HG03066 (cell line): ENCODE results near the gene SUPT20HL2.
"Not testable (repeated sequence)": the region's sequence is repeated elsewhere in the genome, so short reads cannot be mapped to it uniquely, and the experiment has no call there.

ENCODE experiments used
- ATAC-seq: cut with Tn5 transposase; IDR thresholded peaks from one replicate; pipeline ENCODE4 v1.9.1; 2021; ENCODE audit warnings: low read depth; ENCODE audit not compliant: unreplicated experiment

SUPT20HL2 gene

DNA sequence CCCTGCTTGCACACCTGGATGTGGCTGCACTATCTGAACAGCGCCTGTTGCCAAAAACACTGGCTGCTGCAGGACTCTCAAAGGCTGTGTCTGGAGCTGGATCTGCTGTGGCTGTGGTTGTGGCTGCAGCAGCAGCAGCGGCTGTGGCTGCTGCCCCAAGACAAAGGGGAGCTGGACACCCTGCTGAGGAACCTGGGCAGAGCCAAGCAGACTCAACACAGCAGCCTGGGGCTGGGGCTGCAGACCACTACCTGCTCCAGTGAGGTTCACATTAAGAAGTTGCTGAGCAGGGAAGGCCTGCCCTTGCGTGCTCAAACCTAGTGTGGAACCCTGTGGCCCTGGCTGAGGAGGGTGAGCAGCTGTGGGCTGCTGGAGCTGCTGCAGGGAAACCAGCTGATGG lies 3.0 kb downstream of the SUPT20HL2 start:
- not testable (repeated sequence) for ATAC-seq

DNA sequence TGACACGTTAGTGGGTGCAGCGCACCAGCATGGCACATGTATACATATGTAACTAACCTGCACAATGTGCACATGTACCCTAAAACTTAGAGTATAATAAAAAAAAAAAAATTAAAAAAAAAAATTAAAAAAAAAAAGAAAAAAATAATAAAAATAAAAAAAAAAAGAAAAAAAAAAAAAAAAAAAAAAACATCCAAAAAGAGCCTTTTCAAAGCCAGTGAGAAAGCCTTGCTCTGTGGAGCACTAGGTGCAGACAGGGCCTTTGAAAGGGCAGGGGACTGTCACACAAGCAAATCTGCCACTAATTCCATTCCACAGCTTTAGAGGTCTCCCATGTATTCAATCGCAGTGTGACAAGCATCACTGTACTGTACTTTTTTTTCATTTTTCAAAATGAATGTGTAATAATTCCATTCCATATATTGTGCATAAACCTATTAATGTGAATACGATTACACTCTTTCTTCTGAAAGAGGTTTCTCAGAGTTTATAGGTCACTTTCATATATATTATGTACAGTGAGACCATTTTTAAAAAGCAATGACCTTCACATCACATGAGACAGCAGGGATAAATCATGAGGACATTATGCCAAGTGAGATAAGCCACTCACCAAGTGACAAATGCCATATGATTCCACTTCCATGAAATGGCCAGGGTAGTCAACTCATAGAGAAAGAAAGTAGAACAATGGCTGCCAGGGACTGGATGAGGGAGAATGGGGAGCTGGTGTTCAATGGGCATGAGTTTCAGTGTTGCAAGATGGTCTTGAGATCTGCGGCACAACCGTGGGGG lies 4.1 kb downstream of the SUPT20HL2 start:
- not testable (repeated sequence) for ATAC-seq

DNA sequence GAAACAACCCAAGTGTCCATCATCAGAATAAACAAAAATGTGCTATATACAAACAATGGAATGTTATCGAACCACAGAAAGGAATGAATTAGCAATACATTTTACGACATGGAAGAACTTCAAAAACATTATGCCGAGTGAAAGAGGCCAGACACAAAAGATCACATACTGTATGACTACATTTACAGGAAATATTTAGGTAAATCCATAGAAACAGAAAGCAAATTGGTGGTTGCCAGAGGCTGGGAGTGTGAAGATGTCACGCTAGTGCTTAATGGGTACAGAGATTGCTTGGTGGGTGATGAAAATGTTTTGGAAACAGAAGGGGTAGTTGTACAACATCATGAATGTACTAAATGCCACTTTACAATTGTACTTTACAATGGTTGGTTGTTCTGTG lies 5.1 kb downstream of the SUPT20HL2 start:
- not testable (repeated sequence) for ATAC-seq

DNA sequence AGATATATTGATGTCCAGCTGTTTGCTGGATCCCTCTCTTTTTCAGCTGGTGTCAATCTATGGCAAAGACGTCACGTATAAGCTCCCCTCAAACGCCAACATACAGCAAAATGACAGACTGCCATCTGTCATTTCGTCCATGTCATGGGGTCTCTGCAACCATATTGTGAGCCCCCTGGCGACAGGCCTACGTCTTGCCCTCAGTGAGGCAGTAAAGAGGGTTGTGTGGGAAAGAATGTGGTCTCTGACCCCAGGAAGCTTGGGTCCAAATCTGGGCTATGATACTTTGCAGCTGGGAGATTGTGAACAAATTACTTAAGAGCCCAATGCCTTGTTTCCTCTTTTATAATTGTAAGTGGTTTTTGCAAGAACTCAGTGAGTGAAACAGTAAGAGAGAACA lies 7.4 kb downstream of the SUPT20HL2 start:
- ATAC-seq, result no peak

DNA sequence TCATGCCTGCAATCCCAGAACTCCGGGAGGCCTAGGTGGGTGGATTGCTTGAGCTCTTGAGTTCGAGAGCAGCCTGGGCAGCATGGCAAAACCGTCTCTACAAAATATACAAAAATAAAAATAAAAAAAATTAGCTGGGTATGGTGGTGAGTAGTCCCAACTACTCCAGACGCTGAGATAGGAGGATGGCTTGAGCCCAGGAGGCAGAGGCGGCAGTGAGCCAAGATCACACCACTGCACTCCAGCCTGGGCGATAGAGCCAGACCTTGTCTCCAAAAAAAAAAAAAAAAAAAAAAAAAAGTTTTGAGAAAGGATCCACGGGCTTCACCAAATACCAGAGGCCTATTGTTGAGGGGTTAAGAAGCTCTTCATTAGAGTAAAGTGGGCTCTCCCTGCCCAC lies 8.0 kb downstream of the SUPT20HL2 start:
- ATAC-seq, result no peak

DNA sequence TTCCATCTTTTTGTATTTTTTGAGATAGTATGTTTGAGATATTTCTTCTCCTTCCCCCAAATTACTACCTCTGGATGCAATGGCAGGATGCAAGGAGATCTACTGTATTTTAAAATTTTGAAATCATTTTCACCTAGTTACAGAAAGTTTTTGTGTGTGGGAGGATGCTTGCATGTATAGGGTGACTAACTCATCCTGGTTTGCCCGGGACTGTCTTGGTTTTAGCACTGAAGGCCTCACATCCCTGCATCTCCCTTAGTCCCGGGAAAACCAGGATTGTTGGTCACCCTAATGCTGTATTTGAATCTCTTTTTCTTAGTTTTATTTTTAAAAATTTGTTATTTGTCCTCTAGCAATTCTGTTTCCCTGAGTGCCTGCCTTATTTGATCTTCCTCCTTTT lies 12.1 kb downstream of the SUPT20HL2 start:
- ATAC-seq, result no peak

DNA sequence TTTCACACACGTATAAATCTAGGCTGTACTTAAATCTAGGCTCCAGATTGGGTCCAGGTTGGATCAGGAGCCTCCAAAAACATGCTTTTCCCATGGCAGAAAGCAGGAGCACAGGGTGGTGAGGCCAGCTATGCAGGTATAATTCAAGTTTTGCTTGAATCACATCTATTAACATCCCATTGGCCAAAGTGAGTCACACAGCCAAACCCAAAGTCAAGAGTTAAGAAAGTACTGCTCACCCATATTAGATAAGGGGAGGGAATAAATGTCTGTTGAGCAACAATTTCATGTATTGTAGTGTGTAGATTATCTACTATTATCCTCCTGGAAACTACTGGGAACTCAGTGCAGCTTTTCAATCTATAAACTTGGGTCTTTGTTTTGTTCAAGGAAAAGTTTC lies 12.8 kb downstream of the SUPT20HL2 start:
- ATAC-seq, result no peak

DNA sequence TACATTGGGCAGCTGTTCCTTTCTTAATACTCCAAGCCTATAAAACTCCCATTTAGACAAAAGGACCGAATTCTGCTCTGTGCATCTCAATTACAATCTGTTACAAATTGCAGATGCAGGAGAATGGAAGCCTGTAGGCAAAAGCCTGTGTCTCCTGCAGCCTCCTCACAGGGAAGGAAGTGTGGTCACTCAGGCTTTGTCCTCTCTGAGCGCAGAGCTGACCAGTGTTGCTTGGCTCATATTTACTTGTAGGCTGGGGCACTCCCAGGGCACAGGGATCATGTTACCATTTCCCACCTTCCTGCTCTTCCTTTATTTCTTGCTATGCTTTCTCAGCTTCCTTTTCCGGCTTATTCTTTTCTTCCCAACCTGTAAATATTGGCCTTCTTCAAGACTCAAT lies 15.7 kb downstream of the SUPT20HL2 start:
- no peak for ATAC-seq

DNA sequence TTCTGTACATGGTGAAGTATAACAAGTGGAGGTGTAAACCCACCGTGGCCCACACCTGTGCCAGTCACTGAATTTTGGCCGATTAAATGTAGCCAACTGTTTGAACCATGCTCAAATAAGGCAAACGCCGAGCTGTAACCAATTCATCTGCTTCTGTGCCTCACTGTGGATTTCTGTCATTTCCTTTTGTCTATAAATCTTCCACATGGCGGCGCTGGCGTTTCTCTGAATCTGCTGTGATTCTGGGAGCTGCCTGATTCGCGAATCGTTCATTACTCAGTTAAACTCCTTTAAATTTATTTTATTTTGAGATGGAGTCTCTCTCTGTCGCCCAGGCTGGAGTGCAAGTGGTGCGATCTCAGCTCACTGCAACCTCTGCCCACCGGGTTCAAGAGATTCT lies 19.2 kb downstream of the SUPT20HL2 start:
- no peak for ATAC-seq

DNA sequence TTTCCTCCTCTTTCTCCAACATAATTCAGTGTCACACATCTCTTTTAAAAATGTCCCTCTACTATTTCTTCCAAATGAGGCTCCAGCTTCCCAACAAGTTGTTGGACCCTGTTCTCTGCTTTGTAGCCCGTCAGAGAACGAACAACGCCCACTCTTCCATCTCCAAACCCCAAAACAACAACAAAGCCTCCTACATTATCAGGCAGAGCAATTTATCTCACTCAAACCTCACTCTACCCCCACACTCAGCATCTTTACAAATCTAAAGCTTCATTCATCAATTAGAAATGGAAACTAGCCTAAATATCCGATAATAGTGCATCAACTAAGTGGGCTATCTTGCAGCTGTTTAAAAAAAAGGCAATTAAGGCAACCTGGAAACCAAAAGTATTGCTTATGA lies 20.5 kb downstream of the SUPT20HL2 start:
- no peak for ATAC-seq

DNA sequence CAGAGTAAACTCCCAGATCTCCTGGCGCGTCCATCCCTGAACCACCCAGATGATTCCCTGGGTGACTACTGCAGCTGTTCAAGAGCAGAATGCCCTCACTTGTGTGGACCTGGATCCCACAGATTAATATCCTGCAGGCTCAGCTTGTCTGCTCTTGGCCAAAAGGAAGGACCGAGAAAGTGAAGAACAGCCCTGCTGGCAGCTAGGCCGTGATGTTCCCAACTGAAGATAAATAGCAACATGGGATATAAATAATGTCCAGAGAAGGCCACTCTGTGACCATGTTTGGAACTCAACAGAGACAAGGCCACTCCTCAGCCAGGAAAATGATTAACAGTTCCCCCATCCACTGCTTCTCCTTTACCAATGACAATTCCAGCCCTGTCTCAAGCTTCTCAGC lies 21.5 kb downstream of the SUPT20HL2 start:
- ATAC-seq, result no peak

DNA sequence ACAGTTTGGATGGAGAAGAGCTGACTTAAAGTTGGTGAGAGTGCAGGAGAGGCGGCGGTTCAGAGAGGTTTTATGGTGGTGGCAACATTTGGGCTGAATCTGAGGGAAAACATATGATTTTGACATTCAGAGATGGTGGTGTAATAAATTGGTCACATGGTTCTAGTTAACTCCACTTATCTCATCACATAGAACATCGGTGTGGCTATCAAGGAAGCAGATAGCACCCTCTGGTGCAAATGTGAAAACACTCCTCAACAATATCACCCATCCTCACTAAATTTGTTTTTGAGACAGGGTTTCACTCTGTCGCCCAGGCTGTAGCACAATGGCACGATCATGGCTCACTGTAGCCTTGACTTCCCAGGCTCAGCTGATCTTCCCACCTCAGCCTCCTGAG lies 28.8 kb downstream of the SUPT20HL2 start:
- no peak for ATAC-seq

DNA sequence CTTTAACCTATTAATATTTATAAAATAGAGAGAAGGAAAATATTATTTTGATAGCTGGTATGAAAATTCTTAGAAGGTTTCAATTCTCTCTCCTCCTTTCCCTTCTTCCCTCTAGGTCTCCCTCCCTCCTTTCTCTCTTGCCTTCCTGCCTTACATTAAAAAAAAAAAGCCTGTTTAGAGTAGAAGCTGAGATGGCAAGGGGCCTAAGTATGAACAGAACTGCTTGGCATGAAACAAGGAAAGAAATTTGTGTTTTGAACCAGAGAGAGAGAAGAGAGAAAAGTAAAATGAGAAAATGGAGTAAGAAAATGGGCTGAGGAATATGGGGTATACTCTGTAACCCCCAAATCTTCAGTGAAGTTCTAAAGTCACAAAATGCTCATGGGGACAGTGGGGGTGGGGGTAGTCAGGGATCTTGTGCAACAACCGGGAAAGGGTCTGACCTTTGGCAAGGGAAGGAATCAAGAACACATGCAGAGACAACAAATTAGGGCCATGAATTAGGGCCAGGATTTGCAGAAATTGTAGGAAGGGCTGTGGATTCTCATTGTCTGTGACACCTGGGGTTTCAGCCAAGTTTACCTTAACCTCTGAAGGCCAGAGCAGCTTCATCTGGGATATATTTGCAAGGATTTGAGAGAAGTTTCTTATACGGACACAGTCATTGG lies 30.6 kb downstream of the SUPT20HL2 start:
- ATAC-seq, result no peak

DNA sequence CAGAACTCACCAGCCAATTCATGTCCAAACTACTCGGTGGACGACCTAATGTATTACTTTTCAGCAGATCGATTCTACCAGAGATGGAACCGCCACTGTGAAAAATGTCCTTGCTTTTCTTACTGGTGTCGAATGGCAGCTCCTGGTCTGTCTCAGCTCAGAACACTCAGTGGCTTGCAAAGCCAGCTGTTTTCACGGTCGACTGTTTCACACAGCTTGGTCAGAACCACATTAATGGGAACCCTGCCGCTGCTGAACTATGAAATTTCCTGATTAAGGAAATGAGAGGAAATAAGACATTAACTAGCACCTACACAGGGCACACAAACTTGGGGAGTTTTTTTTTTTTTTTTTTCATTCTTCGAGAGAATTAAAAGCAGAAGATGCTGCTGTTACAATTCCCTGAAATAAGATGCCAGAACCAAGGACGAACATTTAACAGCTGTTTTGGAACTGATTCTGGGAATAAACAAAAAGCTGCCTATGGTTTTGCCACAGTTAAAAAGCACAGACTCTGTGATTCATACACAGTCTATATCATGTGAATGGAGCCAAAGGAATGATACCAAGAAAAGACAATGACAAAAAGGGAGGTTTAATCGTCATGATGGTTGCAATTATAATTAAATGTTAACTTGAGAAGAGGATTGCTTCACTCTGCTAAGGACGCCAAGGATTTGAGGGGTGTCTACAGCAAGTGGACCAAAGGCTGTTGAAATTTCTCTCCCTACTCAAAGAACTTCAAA lies 31.3 kb downstream of the SUPT20HL2 start:
- ATAC-seq, result no peak

DNA sequence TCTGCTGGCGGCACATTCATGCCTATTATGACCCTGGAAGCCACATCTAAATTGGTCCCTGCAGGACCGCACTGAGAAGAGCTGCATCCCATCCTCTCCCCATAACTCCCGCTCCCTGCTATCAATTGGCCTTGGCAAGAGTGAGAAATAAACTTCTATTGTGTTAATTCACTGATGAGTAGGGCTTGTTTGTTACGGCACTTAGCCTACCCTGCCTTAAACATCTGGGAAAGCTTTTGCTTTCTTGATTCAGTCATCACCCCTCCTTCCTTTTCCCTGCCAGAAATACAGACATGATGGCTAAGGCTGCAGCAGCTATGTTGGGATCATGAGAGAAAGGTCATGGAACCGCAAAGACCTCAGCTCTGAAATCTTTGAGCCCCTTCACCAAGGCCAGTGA lies 36.5 kb downstream of the SUPT20HL2 start:
- ATAC-seq, result no peak

DNA sequence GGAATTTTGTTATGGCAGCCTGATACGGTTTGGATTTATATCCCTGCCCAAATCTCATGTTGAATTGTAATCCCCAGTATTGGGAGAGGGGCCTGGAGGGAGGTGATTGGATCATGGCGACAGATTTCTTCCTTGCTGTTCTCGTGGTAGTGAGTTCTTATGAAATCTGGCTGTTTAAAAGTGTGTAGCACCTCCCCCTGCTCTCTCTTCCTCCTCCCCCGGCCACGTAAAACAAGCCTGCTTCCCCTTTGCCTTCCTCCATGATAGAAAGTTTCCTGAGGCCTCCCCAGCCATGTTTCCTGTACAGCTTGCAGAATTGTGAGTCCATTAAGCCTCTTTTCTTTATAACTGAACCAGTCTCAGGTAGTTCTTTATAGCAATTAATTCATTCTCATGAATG lies 37.9 kb downstream of the SUPT20HL2 start:
- no peak for ATAC-seq

DNA sequence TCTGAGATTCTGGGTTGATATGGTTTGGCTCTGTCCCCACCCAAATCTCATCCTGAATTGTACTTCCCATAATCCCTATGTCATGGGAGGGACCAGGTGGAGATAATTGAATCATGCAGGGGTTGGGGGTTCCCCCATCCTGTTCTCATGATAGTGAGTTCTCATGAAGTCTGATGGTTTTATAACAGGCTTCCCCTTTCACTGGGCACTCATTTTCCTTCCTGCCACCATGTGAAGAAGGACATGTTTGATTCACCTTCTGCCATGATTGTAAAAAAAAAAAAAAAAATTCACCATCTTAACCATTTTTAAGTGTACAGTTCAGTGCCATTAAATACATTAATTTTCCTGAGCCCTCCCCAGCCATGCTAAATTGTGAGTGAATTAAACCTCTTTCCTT lies 42.6 kb downstream of the SUPT20HL2 start:
- no peak for ATAC-seq

DNA sequence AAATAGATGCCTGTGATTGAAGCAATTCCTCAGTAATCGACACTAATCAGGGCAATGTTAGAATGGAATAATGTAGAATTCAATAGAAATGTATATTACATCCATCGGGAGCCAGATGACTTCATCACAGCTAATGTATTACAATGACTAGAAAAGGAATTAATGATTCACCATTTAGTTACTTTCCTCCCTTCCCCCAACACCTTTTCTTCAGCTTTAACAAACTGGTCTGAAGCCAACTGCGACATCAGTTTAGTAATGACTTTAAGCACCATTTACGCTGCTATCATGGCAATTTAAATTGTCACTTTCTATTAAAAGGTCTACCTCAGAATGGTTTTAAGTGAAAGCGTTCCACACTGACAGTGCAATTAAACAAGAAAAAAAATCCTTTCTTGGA lies 45.1 kb downstream of the SUPT20HL2 start:
- ATAC-seq, result no peak

DNA sequence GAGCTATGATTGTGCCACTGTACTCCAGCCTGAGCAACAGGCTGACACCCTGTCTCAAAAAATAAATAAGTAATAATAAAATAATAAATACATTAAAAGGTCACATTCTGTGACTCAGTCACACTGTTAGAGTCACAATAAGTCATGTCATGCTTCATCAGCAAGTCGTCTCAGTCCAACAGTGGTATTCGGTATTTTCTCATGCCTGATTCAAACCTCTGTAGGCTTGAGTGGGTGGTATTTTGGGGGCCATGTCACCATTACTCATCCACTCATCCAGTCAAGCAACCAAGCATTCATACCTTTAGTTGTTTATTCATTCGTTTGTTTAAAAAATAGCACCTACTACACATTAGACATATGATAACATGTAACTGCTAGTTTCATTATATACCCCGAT lies 46.9 kb downstream of the SUPT20HL2 start:
- ATAC-seq, result no peak

DNA sequence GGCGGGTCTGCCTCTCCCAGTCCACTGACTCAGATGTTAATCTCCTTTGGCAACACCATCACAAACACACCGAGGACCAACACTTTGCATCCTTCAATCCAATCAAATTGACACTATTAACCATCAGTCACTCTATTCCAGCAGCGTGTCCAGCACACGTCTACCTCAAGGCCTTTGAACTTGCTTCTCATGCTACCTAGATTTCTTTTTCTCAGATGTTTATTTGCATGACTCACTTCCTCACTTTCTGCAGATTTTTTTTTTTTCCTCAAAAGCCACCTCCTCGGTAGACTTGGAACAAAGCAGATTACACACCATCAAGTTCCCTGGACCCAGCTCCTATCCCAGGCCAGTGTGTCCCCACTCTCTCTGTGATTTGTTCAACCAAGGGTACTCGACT lies 49.5 kb downstream of the SUPT20HL2 start:
- ATAC-seq, result no peak

DNA sequence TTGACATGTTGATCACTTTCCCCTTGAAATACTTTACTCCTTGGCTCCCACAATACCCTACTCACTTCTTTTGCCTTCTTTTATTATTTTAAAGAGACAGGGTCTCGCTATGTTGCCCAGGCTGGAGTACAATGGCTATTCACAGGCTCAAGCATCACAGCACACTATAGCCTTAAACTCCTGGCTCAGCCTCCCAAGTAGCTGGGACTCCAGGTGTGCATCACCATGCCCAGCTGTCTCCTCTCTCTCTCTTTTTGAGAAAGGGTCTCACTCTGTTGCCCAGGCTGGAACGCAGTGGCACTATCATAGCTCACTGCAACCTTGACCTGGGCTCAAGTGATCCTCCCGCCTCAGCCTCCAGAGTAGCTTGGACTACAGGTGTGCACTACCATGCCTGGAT lies 51.6 kb downstream of the SUPT20HL2 start:
- ATAC-seq, result no peak
